ENCODE data around the gene SLC18A3. TPM values are rescaled to one million over a fixed set of nuclear protein-coding genes. Genes with fewer than 3 reads are reported as not detected.

SLC18A3 gene
- total RNA-seq, 1 experiment from 2014 or later: not detected

- intact Hi-C loops (cut with micrococcal nuclease; ENCODE audit: unreplicated experiment): no loop called here
- no peaks in the 10 kb centered on the region for H3K36me3 ChIP-seq (ENCODE audit: control insufficient read depth, insufficient read depth, low read length)
- H3K9me3 ChIP-seq (ENCODE audit: control insufficient read depth, insufficient read depth, low read depth, low read length): no peaks in the 10 kb centered on the region
- in situ Hi-C loops (cut with HindIII; ENCODE audit: low pct_unique_long_range_greater_than_20kb, low sequenced_read_pairs): no loop called here
- POLR2A ChIA-PET: no interaction called here
- ATAC-seq: no peak
- H3K27me3 ChIP-seq (ENCODE audit: control insufficient read depth, insufficient read depth, low read length): peaks cover 7% of the 10 kb centered on the region; the same call in 1 of the 2 replicates
- no peak for DNase-seq (ENCODE audit: low read depth, low spot score)
- TF ChIP-seq, protein P1, sequence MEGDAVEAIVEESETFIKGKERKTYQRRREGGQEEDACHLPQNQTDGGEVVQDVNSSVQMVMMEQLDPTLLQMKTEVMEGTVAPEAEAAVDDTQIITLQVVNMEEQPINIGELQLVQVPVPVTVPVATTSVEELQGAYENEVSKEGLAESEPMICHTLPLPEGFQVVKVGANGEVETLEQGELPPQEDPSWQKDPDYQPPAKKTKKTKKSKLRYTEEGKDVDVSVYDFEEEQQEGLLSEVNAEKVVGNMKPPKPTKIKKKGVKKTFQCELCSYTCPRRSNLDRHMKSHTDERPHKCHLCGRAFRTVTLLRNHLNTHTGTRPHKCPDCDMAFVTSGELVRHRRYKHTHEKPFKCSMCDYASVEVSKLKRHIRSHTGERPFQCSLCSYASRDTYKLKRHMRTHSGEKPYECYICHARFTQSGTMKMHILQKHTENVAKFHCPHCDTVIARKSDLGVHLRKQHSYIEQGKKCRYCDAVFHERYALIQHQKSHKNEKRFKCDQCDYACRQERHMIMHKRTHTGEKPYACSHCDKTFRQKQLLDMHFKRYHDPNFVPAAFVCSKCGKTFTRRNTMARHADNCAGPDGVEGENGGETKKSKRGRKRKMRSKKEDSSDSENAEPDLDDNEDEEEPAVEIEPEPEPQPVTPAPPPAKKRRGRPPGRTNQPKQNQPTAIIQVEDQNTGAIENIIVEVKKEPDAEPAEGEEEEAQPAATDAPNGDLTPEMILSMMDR (IDR thresholded peaks at IDR 0.05): no peak
- TF ChIP-seq SIN3A (IDR thresholded peaks at IDR 0.05; ENCODE audit: borderline replicate concordance, insufficient read depth, low read depth, low read length) (no peak), POLR2AphosphoS5 (IDR thresholded peaks at IDR 0.05; ENCODE audit: low read depth, low read length) (no peak), TCF7L2 (IDR thresholded peaks at IDR 0.05; ENCODE audit: low read depth, low read length) (no peak), REST (IDR thresholded peaks at IDR 0.05; ENCODE audit: insufficient read depth in 1 of 2, low read depth in 2 of 2, low read length in 1 of 2) (no peak)
- BruUV-seq (replicated peaks): no TSS peak
- no peak overlapping the region for H3K27ac ChIP-seq (ENCODE audit: low read length)
- no peak overlapping the region for H3K4me3 ChIP-seq (ENCODE audit: low read depth in 2 of 2, low read length in 2 of 2)
- CTCF ChIA-PET: no interaction called here
- no peaks in the 10 kb centered on the region for H3K4me1 ChIP-seq (ENCODE audit: control insufficient read depth, insufficient read depth, low read length)
Observed at GRCh38 chr10:49650724-49651034, 40.6 kb downstream of the SLC18A3 start.

- Histone ChIP-seq H3K27ac (ENCODE audit: low read length) (no peak overlapping the region), H3K9me3 (ENCODE audit: control insufficient read depth, insufficient read depth, low read depth, low read length) (no peaks in the 10 kb centered on the region), H3K36me3 (ENCODE audit: control insufficient read depth, insufficient read depth, low read length) (no peaks in the 10 kb centered on the region), H3K4me3 (ENCODE audit: low read depth in 2 of 2, low read length in 2 of 2) (no peak overlapping the region), H3K27me3 (ENCODE audit: control insufficient read depth, insufficient read depth, low read length) (peaks cover 7% of the 10 kb centered on the region; the same call in 1 of the 2 replicates), H3K4me1 (ENCODE audit: control insufficient read depth, insufficient read depth, low read length) (no peaks in the 10 kb centered on the region)
- no peak for DNase-seq (ENCODE audit: low read depth, low spot score)
- ChIA-PET CTCF (no interaction called here), POLR2A (no interaction called here)
- intact Hi-C loops (cut with micrococcal nuclease; ENCODE audit: unreplicated experiment): no loop called here
- TF ChIP-seq POLR2AphosphoS5 (IDR thresholded peaks at IDR 0.05; ENCODE audit: low read depth, low read length) (no peak), REST (IDR thresholded peaks at IDR 0.05; ENCODE audit: insufficient read depth in 1 of 2, low read depth in 2 of 2, low read length in 1 of 2) (no peak), TCF7L2 (IDR thresholded peaks at IDR 0.05; ENCODE audit: low read depth, low read length) (no peak), SIN3A (IDR thresholded peaks at IDR 0.05; ENCODE audit: borderline replicate concordance, insufficient read depth, low read depth, low read length) (no peak)
- TF ChIP-seq, protein P1 (IDR thresholded peaks at IDR 0.05): no peak
- ATAC-seq: no peak
- no TSS peak for BruUV-seq (replicated peaks)
- in situ Hi-C loops (cut with HindIII; ENCODE audit: low pct_unique_long_range_greater_than_20kb, low sequenced_read_pairs): no loop called here
Observed at GRCh38 chr10:49651039-49651835, 41.1 kb downstream of the SLC18A3 start.
